TTC549 (cell line): ENCODE data around the gene RNU1-1.
"Not testable (repeated sequence)": the region's sequence is repeated elsewhere in the genome, so short reads cannot be mapped to it uniquely, and the experiment has no call there.

Experiments
- FAIRE-seq: peaks from 2 replicates; lab custom pipeline; 2012; peaks lifted over from hg19 to GRCh38; lab: Jason Lieb, UNC

The RNU1-1 gene

DNA sequence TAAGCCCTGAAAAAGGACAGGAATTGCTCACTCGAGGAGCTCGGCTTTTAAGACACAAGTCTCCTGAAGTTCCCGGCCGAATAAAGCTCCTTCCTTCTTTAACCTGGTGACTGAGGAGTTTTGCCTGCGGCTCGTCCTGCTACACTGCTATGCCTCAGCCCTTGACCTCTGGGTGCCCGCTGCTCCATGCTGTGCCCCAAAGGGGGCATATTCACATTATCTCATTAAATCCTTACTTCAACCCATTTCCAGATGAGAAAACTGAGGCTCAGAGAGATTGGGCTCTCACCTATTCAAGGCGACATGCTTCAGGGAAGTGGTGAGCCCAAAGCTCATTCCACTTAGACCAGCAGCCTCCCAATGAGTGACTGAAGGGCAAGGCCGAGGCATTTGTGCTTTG, 20.4 kb downstream of the RNU1-1 start:
- not testable (repeated sequence) for FAIRE-seq

GRCh38 chr1:16492937-16493336, 21.1 kb downstream of the RNU1-1 start:
- not testable (repeated sequence) for FAIRE-seq

DNA sequence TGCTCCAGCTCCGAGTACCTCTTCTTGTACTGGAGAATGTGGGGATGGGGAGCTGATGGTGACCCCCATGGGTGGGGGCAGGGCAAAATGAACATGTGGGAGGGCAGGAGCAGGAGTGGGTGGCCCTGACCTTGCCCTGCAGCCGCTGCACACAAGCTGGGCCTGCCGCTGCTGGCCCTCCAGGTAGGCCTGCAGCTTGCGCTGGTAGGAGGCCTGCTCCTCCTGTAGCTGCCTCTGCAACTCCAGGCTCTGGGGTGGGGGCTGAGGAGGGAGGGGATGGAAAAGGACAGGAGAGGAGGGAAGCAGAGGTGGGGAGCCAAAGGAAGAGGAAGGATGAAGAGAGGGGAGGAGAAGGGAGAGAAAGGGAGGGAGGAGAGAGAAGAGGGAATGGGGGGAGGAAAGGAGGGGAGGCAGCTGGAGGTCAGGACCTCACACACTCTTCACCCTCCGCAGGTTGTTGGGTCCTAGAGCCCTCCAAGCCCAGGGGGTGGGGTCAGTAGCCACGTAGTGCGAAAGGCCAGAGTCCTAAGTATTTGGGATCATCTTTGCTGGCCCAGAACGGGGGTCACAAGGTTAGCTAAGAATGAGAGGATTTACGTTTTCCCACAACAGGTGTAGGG, 22.9 kb downstream of the RNU1-1 start:
- no peak for FAIRE-seq

- FAIRE-seq: not testable (repeated sequence)
Observed at GRCh38 chr1:16489195-16489880, 24.7 kb downstream of the RNU1-1 start.

- not testable (repeated sequence) for FAIRE-seq
Observed at GRCh38 chr1:16487011-16487410, 27.1 kb downstream of the RNU1-1 start.

DNA sequence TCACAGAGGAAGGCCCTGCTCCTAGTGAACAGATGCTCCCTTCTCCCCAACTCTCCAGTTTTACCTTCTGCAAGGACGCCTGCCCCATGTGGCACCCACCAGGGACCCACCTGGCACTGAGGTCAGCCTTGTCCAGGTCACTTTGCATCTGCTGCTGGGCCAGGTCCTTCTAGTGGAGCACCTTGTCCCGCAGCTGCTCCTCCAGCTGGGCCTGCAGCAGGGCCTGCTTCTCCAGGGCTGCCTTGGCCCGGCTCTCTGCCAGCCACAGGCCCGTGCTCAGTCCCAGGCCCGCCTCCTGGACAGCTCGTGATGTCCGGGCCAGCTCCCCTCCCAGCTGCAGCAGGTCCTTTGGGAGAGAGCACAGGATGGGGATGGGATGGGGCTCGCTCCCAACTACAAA, 27.8 kb downstream of the RNU1-1 start:
- not testable (repeated sequence) for FAIRE-seq

DNA sequence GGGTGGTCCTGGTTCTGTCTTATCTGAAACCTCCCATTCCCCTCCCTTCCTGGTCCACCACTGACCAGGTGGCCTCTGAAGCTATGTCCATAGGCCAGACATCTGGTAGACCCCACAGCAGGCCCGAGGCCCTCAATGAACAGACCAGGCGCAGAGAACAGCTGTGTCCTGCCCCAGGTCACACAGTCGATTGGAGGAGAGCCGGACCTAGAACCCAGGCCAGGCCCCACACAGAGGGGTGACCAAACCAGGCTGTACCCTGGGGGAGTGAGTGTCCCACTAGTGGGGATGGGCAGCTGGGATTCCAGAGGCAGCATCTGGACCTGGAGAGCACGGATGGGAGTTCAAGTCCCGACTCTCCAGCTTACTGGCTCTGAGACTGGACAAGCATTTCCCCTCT, 29.2 kb downstream of the RNU1-1 start:
- no peak for FAIRE-seq

DNA sequence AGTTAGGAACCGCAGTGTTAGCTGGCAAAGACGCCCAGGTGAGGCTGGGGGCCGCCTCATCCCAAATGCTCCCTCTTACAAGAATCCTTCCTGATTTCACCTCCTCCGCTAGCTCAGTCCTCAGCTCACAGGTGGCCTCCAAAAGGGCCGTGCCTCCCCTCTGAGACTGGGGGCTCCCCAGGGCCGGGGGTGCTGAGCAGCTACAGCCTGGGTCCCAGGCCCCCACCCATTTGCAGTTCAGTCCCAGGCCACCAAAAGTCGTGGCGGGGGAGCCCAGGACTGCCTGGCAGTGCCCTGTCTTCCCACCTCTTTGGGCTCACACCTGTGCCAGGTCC, 29.6 kb downstream of the RNU1-1 start:
- no peak for FAIRE-seq

DNA sequence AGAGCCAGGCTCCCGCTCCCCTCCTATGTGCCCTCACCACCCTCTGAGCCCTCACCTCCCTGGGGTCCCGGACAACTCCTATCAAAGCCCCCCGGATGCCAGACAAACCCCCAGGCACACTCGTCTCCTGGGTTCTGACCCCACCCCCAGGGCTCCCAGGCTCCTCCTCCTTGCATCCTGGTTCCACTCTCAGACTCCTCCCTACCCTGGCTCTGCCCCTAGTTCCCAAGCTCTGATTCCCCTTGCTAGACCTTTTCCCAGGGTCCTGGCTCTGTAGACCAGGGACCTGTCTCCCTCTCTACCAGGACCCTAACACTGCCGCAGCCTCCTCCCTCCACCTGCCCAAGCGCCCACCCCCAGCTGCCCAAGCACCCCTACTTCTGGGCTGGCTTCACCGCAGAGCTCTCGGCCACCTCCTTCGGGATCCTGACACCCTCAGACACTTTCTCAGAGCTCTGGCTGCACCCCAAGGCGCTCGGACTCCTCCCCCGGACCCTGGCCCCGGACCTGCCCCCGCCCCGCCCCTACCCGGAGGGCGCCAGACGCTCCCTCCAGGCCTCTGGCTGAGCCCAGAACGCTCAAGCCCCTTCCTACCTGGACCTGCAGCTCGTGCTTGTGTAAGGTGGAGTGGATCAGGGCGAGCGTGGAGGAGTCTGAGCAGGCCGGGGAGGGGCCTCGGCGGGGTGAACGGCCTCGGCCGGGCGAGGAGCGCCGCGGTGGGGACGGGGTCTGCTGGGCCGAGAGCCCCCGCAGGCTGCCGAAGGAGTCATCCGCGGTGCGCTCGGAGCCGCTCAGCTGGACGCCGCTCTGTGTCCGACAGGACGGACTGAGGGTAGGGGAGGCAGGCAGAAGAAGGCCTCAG, 30.2 kb downstream of the RNU1-1 start:
- FAIRE-seq: not testable (repeated sequence)

GRCh38 chr1:16483146-16483545, 30.9 kb downstream of the RNU1-1 start:
- not testable (repeated sequence) for FAIRE-seq

GRCh38 chr1:16478091-16478490, 36.0 kb downstream of the RNU1-1 start:
- FAIRE-seq: no peak

DNA sequence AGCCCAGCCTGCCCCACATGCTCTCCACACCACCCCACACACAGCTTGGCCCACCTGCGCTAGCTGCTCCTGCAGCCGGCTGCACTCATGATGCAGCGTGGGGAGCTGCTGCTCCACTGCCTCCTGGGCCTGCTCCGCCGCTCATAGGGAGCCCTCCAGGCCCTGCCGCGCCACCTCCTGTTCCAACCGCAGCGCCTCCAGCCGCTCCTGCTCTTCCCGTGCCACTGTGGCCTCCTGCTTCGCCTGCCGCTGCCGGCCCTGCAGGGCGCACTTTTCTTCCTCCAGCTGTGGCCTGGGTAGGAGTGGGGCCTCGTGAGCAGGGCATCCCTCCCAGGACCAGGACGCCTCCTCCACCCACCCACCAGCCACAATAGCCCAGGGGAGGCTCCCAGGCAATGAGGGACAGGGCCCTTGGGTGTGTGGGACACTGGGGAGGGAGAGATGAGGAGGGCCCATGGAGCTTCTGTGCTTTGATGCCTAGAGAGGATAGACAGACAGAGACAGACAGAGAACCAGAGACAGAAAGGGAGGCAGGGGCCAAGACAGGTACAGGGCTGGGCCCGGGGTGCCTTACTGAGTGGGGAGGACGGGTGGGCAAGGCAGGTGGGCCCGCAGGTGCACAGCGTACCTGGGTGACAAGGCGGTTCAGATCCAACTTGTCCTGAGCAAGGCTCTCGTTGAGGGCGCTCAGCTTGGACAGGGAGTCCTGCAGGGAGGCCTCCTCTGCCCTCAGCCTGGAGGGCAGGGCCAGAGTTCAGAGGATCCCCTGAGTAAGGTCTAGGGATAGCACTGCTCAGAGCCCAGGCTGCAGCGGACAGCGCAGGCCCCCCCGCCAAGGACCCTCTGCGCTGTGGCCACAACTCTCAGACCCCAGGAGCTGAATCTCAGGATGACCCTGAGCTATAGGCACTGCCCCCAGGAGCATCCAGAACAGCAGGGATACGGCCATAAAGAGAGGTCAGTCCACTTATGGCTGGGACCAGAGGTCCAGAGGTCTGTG, 38.0 kb downstream of the RNU1-1 start:
- FAIRE-seq: not testable (repeated sequence)

- FAIRE-seq: not testable (repeated sequence)
Observed at GRCh38 chr1:16474891-16475290, 39.2 kb downstream of the RNU1-1 start.

- FAIRE-seq: no peak
Observed at GRCh38 chr1:16474166-16474800, 39.8 kb downstream of the RNU1-1 start.

- FAIRE-seq: no peak
Observed at GRCh38 chr1:16468558-16468957, 45.5 kb downstream of the RNU1-1 start.

DNA sequence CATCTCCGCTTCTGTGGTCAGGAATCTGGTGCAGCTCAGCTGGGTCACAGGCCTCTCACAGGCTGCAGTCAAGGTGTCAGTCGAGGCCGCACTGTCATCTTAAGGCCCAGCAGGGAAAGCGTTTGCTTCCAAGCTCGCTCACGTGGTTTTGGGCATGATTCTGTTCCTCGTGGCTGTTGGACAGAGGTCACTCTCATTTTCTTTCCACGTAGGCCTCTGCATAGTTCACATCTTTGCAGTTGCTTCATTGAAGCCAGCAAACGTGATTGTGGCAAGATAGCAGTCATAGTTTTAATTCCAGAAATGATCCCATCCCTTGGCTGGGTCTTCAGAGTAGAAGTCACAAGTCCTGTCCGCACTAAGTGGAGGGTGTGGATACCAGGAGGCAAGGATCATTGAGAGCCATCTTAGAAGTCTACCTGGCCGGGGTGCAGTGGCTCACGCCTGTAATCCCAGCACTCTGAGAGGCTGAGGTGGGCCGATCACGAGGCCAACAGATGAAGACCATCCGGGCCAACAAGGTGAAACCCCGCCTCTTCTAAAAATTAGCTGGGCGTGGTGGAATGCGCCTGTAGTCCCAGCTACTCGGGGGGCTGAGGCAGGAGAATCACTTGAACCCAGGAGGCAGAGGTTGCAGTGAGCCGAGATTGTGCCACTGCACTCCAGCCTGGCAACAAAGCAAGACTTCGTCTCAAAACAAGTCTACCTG, 49.0 kb downstream of the RNU1-1 start:
- FAIRE-seq: no peak
